ENCODE measurements around the gene SMCO4.
"Not testable (repeated sequence)": the region's sequence is repeated elsewhere in the genome, so short reads cannot be mapped to it uniquely, and the experiment has no call there.

Gene SMCO4, protein sequence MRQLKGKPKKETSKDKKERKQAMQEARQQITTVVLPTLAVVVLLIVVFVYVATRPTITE

DNA sequence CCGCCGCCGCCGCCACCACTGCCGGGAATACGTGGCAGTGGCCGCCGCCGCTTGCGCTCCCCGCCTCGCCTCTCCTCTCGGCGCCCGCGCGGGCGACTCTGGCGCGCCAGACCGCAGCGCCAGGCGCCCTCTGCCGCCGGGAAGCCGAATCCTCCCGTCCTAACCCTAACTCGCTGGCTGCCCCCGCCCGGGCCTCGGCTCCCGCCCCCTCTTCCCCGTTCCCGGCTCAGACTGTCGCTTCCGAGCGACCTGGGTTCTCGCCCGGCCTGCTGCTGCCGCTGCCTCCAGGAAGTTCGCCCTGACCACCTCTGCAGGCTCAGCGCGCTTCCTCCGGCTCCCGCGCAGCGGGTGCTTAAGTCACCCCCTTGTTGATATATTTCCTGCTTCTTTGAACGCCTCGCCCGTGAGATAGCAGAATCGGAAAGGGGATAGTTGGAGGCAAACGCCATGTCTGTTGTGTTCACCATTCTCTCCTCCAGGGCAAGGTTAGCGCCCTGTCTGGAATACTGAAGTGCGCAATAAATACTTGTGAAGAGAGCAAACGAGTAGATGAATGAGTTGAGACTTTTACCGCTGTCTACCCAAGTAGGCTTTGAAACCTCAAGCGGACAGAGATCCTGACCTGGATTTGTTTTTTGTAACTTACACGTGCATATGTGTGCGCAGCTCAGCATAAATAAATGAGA is at the start of gene SMCO4:
TSS of gene SMCO4 (minus strand) at position 100 of the 686 bp plus-strand sequence. CDS start 64,202 bp downstream, outside the sequence.
- DNase-seq (ENCODE audit: low read depth in 2 of 2), result peak; percentile 23 to 64

DNA sequence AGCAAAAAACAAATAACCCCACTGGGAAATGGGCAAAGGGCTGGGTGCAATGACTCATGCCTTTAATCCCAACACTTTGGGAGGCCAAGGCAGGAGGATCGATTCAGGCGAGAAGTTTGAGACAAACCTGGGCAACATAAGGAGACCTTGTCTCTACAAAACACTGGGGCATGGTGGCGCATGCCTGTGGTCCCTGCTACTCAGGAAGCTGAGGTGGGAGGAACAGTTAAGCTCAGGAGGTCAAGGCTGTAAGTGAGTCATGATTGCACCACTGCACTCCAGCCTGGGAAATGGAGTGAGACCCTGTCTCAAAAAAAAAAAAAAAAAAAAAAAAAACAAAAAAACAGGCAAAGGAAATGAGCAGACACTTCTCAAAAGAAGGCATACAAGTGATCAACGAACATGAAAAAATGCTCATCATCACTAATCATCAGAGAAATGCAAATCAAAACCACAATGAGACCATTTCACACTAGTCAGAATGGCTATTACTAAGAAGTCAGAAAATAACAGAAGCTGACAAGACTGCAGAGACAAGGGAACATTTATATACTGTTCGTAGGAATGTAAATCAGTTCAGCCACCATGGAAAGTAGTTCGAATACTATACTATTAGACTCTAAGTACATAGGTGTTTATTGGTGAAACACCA is 48.2 kb upstream of the SMCO4 start:
- DNase-seq (ENCODE audit: low read depth in 2 of 2), result no peak

GRCh38 chr11:93589347-93589746 is 46.2 kb upstream of the SMCO4 start:
- no peak for DNase-seq (ENCODE audit: low read depth in 2 of 2)

GRCh38 chr11:93587858-93588581 is 44.8 kb upstream of the SMCO4 start:
- no peak for DNase-seq (ENCODE audit: low read depth in 2 of 2)

- not testable (repeated sequence) for DNase-seq (ENCODE audit: low read depth in 2 of 2)
These were observed 44.2 kb upstream of the SMCO4 start for GRCh38 chr11:93587425-93587824.

DNA sequence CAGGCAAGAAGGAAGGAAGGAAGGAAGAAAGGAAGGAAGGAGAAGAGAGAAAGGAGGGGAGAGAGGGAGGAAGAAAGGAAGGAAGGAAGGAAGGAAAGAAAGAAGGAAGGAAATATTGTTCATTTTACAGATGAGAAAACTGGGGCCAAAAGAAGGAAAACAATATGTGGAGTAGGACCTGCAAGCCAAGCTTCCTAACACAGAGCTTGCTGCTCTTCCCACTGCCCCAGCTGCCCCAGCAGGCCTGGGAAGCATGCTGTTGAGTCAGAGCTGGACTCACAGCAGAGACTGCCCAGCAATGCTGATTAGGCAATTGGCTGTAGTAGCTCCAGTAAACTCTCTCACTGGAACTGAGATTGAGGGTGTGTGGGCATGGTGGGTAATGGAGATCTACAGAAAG is 42.6 kb upstream of the SMCO4 start:
- no peak for DNase-seq (ENCODE audit: low read depth in 2 of 2)

- DNase-seq (ENCODE audit: low read depth in 2 of 2), result no peak
These were observed 40.3 kb upstream of the SMCO4 start for GRCh38 chr11:93583490-93583889.

- DNase-seq (ENCODE audit: low read depth in 2 of 2), result no peak
These were observed 36.1 kb upstream of the SMCO4 start for GRCh38 chr11:93579187-93579751.

GRCh38 chr11:93577286-93577685 is 34.1 kb upstream of the SMCO4 start:
- DNase-seq (ENCODE audit: low read depth in 2 of 2), result no peak

- not testable (repeated sequence) for DNase-seq (ENCODE audit: low read depth in 2 of 2)
These were observed 33.7 kb upstream of the SMCO4 start for GRCh38 chr11:93576870-93577269.

DNA sequence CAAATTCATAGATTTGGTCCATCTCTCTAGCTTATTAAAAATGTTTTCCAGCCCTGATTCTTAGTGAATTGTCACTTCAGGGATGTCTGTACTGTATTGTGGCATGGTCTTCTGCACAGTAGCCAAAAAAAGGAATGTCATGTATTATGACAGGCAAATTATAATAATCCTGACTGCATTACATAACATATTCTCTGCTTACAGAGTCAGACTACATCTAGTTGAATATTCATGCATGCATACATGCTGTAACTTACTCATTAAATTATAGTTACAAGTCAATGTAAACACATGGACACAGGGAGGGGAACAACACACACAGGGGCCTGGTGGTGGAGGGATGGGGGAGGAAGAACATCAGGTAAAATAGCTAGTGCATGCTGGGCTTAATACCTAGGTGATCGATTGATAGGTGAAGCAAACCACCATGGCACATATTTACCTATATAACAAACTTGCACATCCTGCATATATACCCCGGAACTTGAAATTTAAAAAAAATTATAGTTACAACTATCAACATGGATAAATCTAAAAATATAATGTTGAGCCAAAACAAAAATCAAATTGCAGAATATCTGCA is 31.5 kb upstream of the SMCO4 start:
- DNase-seq (ENCODE audit: low read depth in 2 of 2), result no peak

GRCh38 chr11:93573184-93573583 is 30.0 kb upstream of the SMCO4 start:
- DNase-seq (ENCODE audit: low read depth in 2 of 2), result no peak

DNA sequence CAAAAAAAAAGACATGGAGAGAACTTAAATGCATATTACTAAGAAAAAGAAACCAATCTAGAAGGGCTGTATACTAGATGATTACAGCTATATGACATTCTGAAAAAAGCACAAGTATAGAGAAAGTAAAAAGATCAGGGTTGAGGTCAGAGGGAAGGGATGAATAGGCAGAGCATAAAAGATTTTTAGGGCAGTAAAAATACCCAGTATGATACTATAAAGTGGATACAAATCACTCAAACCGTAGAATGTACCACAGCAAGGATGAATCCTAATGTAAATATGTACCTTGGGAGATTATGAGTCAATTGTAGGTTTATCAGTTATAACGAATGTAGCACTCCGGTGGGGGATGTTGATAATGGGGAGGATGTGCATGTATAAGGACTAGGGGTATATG is 29.4 kb upstream of the SMCO4 start:
- no peak for DNase-seq (ENCODE audit: low read depth in 2 of 2)

GRCh38 chr11:93572171-93572570 is 29.0 kb upstream of the SMCO4 start:
- DNase-seq (ENCODE audit: low read depth in 2 of 2), result no peak

- DNase-seq (ENCODE audit: low read depth in 2 of 2), result no peak
These were observed 28.4 kb upstream of the SMCO4 start for GRCh38 chr11:93571612-93572011.

- no peak for DNase-seq (ENCODE audit: low read depth in 2 of 2)
These were observed 27.7 kb upstream of the SMCO4 start for GRCh38 chr11:93570759-93571413.

GRCh38 chr11:93569496-93569895 is 26.3 kb upstream of the SMCO4 start:
- no peak for DNase-seq (ENCODE audit: low read depth in 2 of 2)

DNA sequence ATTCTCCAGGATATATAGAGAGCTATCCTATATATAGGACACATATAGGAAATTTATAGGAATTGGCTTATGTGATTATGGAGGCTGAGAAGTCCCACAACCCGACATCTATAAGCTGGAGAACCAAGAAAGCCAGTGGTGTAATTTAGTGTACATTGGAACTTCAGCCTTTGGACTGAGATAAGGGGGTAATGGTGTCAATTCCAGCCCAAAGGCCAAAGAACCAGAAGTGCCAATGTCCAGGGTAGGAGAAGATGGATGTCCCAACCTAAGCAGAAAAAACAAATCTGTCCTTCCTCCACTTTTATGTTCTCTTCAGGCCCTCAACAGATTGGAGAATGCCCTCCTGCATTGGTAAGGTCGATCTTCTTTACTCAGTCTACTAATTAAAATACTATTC is 25.5 kb upstream of the SMCO4 start:
- no peak for DNase-seq (ENCODE audit: low read depth in 2 of 2)

DNA sequence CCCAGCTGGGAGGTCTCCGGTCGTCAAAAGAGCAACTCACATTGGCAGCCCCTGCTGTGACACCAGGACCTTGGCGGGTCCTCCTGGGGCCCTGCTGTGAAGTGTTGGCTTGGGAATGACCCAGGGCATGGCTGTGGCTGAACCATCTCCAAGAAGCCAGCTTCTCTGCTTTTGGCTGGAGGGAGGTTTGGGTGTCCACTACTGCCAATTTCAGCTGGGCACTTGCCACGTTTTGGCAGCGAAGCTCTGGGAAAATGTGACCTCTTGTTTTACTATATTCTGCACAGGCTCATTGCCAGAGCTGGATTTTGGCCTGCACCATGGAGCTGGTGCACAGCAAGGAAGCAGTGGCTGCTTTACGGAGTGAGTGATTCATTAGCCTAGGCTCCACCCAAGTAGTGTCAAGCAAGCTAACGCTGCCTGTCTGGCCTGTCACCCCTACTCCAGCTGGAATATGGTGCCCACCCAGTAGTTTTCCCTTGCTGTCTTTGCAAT is 24.3 kb upstream of the SMCO4 start:
- DNase-seq (ENCODE audit: low read depth in 2 of 2), result no peak

GRCh38 chr11:93564895-93565294 is 21.7 kb upstream of the SMCO4 start:
- DNase-seq (ENCODE audit: low read depth in 2 of 2), result no peak

DNA sequence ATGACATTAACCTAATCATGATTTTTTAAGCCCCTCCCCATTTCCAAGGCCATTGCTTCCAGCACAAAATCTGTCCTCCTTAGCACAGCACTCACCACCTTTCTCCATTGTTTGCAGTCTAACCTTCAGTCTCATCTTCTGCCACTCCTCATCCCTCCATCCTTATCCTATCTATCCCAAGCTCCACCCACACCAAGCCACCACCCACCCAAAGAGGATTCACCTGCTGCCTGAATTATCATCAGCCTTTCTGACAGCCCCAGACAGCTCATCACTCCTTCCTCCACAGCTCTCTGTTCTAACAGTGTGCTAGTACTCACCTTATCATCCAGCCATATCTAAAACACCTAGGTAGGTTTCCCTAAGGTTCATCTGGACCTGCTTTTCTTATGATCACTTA is 20.7 kb upstream of the SMCO4 start:
- no peak for DNase-seq (ENCODE audit: low read depth in 2 of 2)
